SK-N-SH treated with all-trans-retinoic acid at 6 μM for 48 hours (cell line): ENCODE results near the gene LRIG2.

Experiments
- ATAC-seq: fragments of 200-7000 bp; cut with Tn5 transposase; 3 replicates; pipeline ENCODE4 v1.9.1; 2020; ENCODE audit warnings: mild to moderate bottlenecking, moderate library complexity
- ARNTL ChIP-seq: fragments of 450-650 bp; formaldehyde crosslinking; IDR thresholded peaks from 2 replicates; pipeline ENCODE4 v1.5.0; 2020; ENCODE audit warnings: low read depth, mild to moderate bottlenecking, moderate library complexity, borderline replicate concordance
- BACH2 ChIP-seq: fragments of 250-450 bp; sonication (Bioruptor Pico); IDR thresholded peaks from 2 replicates; pipeline ENCODE4 v1.9.0; 2021; ENCODE audit warnings: mild to moderate bottlenecking, borderline replicate concordance
- CSDC2 ChIP-seq: fragments of 250-450 bp; sonication (Bioruptor Pico); IDR thresholded peaks from 2 replicates; pipeline ENCODE4 v1.5.0; 2020; ENCODE audit warnings: mild to moderate bottlenecking, moderate library complexity
- CSRNP3 ChIP-seq: fragments of 250-450 bp; sonication (Bioruptor Pico); IDR thresholded peaks from 2 replicates; pipeline ENCODE4 v1.5.1; 2021; ENCODE audit warnings: mild to moderate bottlenecking, moderate library complexity
- ESRRG ChIP-seq: fragments of 250-450 bp; sonication (Bioruptor Pico); IDR thresholded peaks from 2 replicates; pipeline ENCODE4 v1.6.1; 2021; ENCODE audit warnings: mild to moderate bottlenecking
- GLIS3 ChIP-seq: fragments of 250-450 bp; sonication (Bioruptor Pico); IDR thresholded peaks from 2 replicates; pipeline ENCODE4 v1.5.0; 2020; ENCODE audit warnings: mild to moderate bottlenecking, moderate library complexity
- ISL1 ChIP-seq: fragments of 250-450 bp; sonication (Bioruptor Pico); IDR thresholded peaks from 2 replicates; pipeline ENCODE4 v2.1.2; 2022; ENCODE audit warnings: mild to moderate bottlenecking, moderate library complexity
- OSR1 ChIP-seq: fragments of 250-450 bp; sonication (Bioruptor Pico); IDR thresholded peaks from 2 replicates; pipeline ENCODE4 v1.8.0; 2022; ENCODE audit warnings: moderate library complexity, mild to moderate bottlenecking, inconsistent platforms
- PATZ1 ChIP-seq: fragments of 250-450 bp; sonication (Bioruptor Pico); IDR thresholded peaks from 2 replicates; pipeline ENCODE4 v1.8.0; 2020; ENCODE audit warnings: mild to moderate bottlenecking, moderate library complexity, borderline replicate concordance
- PPARA ChIP-seq: fragments of 250-450 bp; sonication (Bioruptor Pico); IDR thresholded peaks from 2 replicates; pipeline ENCODE4 v1.5.0; 2020; ENCODE audit warnings: mild to moderate bottlenecking, borderline replicate concordance
- RARB ChIP-seq: fragments of 250-450 bp; sonication (Bioruptor Pico); IDR thresholded peaks from 2 replicates; pipeline ENCODE4 v1.8.0; 2021; ENCODE audit warnings: mild to moderate bottlenecking, moderate library complexity
- SNAI2 ChIP-seq: fragments of 250-450 bp; sonication (Bioruptor Pico); IDR thresholded peaks from 2 replicates; pipeline ENCODE4 v1.5.0; 2020; ENCODE audit warnings: mild to moderate bottlenecking, moderate library complexity
- TCF4 ChIP-seq: fragments of 250-450 bp; sonication (Bioruptor Pico); IDR thresholded peaks from 2 replicates; pipeline ENCODE4 v1.8.0; 2021; ENCODE audit warnings: mild to moderate bottlenecking, moderate library complexity, borderline replicate concordance
- TOX ChIP-seq: fragments of 250-450 bp; sonication (Bioruptor Pico); IDR thresholded peaks from 2 replicates; pipeline ENCODE4 v1.8.0; 2021; ENCODE audit warnings: mild to moderate bottlenecking, moderate library complexity, borderline replicate concordance
- ZC3H10 ChIP-seq: fragments of 250-450 bp; sonication (Bioruptor Pico); IDR thresholded peaks from 2 replicates; pipeline ENCODE4 v1.5.1; 2021; ENCODE audit warnings: mild to moderate bottlenecking, moderate library complexity
- ZFP30 ChIP-seq: fragments of 450-650 bp; formaldehyde crosslinking; IDR thresholded peaks from 2 replicates; pipeline ENCODE4 v1.5.0; 2022; ENCODE audit warnings: mild to moderate bottlenecking, moderate library complexity
- ZNF565 ChIP-seq: fragments of 450-650 bp; formaldehyde crosslinking; conservative IDR thresholded peaks from 2 replicates; pipeline ENCODE4 v1.5.0; 2020; ENCODE audit warnings: low read depth, mild to moderate bottlenecking, moderate library complexity
- TF ChIP-seq, protein P1 (sequence below): fragments of 250-450 bp; sonication (Bioruptor Pico); IDR thresholded peaks from 2 replicates; pipeline ENCODE4 v1.5.0; 2020; ENCODE audit warnings: mild to moderate bottlenecking, moderate library complexity
- TF ChIP-seq, protein P2 (sequence below): fragments of 250-450 bp; sonication (Bioruptor Pico); IDR thresholded peaks from 2 replicates; pipeline ENCODE4 v1.8.0; 2021; ENCODE audit warnings: low read depth, mild to moderate bottlenecking, moderate library complexity, borderline replicate concordance
- TF ChIP-seq, protein P3 (sequence below): fragments of 250-450 bp; sonication (Bioruptor Pico); IDR thresholded peaks from 2 replicates; pipeline ENCODE4 v1.5.1; 2020; ENCODE audit warnings: low read depth, mild to moderate bottlenecking, moderate library complexity

The LRIG2 gene

DNA sequence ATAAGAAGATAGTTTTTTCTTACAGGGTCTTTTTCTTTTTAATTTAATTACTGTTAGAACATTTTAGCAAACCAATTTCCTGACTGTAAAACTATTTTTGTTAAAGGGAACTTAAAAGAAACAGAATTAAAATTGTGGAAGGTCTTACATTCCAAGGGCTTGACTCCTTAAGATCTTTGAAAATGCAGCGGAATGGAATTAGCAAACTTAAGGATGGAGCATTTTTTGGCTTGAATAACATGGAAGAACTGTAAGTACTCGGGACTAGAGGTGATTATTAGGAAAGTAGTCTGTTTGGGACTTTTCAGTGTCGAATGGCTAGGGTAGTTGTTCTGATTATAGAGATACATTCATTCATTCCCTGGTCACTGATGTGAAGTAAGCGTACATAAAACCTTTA lies 21.5 kb downstream of the LRIG2 start:
- TF ChIP-seq, protein P1, sequence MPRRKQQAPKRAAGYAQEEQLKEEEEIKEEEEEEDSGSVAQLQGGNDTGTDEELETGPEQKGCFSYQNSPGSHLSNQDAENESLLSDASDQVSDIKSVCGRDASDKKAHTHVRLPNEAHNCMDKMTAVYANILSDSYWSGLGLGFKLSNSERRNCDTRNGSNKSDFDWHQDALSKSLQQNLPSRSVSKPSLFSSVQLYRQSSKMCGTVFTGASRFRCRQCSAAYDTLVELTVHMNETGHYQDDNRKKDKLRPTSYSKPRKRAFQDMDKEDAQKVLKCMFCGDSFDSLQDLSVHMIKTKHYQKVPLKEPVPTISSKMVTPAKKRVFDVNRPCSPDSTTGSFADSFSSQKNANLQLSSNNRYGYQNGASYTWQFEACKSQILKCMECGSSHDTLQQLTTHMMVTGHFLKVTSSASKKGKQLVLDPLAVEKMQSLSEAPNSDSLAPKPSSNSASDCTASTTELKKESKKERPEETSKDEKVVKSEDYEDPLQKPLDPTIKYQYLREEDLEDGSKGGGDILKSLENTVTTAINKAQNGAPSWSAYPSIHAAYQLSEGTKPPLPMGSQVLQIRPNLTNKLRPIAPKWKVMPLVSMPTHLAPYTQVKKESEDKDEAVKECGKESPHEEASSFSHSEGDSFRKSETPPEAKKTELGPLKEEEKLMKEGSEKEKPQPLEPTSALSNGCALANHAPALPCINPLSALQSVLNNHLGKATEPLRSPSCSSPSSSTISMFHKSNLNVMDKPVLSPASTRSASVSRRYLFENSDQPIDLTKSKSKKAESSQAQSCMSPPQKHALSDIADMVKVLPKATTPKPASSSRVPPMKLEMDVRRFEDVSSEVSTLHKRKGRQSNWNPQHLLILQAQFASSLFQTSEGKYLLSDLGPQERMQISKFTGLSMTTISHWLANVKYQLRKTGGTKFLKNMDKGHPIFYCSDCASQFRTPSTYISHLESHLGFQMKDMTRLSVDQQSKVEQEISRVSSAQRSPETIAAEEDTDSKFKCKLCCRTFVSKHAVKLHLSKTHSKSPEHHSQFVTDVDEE = no peak
- no peak for ATAC-seq

- TF ChIP-seq TOX (CRISPR knock-in tag) = no peak
- no peak for TF ChIP-seq OSR1 (CRISPR knock-in tag)
- no peak for TF ChIP-seq SNAI2 (CRISPR knock-in tag)
- TF ChIP-seq BACH2 = no peak
- TF ChIP-seq ISL1 (CRISPR knock-in tag) = no peak
- TF ChIP-seq GLIS3 = no peak
- no peak for ATAC-seq
These were observed 22.9 kb downstream of the LRIG2 start for GRCh38 chr1:113095790-113096455.

DNA sequence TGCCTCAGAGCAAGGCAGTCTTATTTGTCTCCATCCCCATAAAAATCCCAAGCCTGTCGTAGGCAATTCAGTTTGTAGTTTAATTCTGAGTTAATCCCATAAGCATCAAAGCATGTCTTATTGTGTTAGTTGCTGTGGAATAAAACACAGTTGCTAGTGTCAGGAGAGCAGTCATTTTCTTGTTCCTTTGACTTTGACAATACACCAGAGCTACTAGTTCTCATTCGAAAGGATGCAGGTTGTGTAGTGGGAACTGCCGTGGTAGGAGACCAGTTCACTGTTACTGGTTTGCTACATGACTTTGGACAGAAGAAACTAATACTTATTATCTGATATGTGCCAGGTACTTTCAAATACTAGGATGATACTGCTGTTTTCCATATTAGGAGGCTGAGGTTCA lies 23.5 kb downstream of the LRIG2 start:
- ATAC-seq = no peak
- TF ChIP-seq ZNF565 (no peak), PPARA (no peak), BACH2 (no peak), ZFP30 (no peak), SNAI2 (CRISPR knock-in tag) (no peak), ESRRG (no peak), RARB (CRISPR knock-in tag) (no peak), CSRNP3 (no peak), TCF4 (no peak), CSDC2 (CRISPR knock-in tag) (no peak)
- TF ChIP-seq, protein P2, sequence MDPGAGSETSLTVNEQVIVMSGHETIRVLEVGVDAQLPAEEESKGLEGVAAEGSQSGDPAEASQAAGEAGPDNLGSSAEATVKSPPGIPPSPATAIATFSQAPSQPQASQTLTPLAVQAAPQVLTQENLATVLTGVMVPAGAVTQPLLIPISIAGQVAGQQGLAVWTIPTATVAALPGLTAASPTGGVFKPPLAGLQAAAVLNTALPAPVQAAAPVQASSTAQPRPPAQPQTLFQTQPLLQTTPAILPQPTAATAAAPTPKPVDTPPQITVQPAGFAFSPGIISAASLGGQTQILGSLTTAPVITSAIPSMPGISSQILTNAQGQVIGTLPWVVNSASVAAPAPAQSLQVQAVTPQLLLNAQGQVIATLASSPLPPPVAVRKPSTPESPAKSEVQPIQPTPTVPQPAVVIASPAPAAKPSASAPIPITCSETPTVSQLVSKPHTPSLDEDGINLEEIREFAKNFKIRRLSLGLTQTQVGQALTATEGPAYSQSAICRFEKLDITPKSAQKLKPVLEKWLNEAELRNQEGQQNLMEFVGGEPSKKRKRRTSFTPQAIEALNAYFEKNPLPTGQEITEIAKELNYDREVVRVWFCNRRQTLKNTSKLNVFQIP (CRISPR knock-in tag) = no peak
- TF ChIP-seq, protein P3, sequence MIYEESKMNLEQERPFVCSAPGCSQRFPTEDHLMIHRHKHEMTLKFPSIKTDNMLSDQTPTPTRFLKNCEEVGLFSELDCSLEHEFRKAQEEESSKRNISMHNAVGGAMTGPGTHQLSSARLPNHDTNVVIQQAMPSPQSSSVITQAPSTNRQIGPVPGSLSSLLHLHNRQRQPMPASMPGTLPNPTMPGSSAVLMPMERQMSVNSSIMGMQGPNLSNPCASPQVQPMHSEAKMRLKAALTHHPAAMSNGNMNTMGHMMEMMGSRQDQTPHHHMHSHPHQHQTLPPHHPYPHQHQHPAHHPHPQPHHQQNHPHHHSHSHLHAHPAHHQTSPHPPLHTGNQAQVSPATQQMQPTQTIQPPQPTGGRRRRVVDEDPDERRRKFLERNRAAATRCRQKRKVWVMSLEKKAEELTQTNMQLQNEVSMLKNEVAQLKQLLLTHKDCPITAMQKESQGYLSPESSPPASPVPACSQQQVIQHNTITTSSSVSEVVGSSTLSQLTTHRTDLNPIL (CRISPR knock-in tag) = no peak

GRCh38 chr1:113101588-113101987 lies 28.6 kb downstream of the LRIG2 start:
- no peak for ATAC-seq
- TF ChIP-seq OSR1 (CRISPR knock-in tag) (no peak), ZNF565 (no peak), TCF4 (no peak), ZC3H10 (CRISPR knock-in tag) (no peak), ARNTL (CRISPR knock-in tag) (no peak), TOX (CRISPR knock-in tag) (no peak)
- TF ChIP-seq, all 23 proteins: peak for 0

- no peak for ATAC-seq
- no peak for TF ChIP-seq CSRNP3
- TF ChIP-seq, protein P2 (CRISPR knock-in tag) = no peak
- no peak for TF ChIP-seq ZFP30
- no peak for TF ChIP-seq ESRRG
- no peak for TF ChIP-seq OSR1 (CRISPR knock-in tag)
- TF ChIP-seq PATZ1 (CRISPR knock-in tag) = no peak
- TF ChIP-seq ZNF565 = no peak
- no peak for TF ChIP-seq TCF4
These were observed 30.1 kb downstream of the LRIG2 start for GRCh38 chr1:113103048-113103447.
